Caco-2 (cell line): ENCODE data around the gene FOXC1. TPM values are rescaled to one million over a fixed set of nuclear protein-coding genes. Genes with fewer than 3 reads are reported as not detected.

Experiments used
- BruUV-seq: library from RNA; stranded (reverse); fragments of 400-500 nt; replicated peaks from 2 replicates; lab custom pipeline; 2021; lab: Mats Ljungman, UMichigan
- CTCF ChIA-PET: fragments of 300-600 bp; sonication (Branson Sonifier 250); formaldehyde crosslinking; loops from one replicate; lab custom pipeline; 2022; ENCODE audit warnings: antibody characterized with exemption; lab: Charles Lee
- POLR2A ChIA-PET: fragments of 300-600 bp; sonication (Branson Sonifier 250); formaldehyde crosslinking; loops from one replicate; lab custom pipeline; 2022; ENCODE audit warnings: antibody characterized with exemption; lab: Charles Lee
- DNase-seq, 2 experiments: peaks; one replicate each; pipeline versions ENCODE4 v3.0.0 to v3.0.0-alpha.2; 2020 to 2022
- H3K27me3 ChIP-seq: replicated peaks from 2 replicates; pipeline ENCODE4 v1.6.0; 2011; ENCODE audit warnings: low read length; ENCODE audit not compliant: control insufficient read depth, insufficient read depth
- H3K36me3 ChIP-seq: 2 replicates; pipeline ENCODE4 v1.5.1; 2011; ENCODE audit warnings: low read length; ENCODE audit not compliant: control insufficient read depth, insufficient read depth
- H3K4me1 ChIP-seq: fragments of 250-450 bp; sonication (Bioruptor Pico); 2 replicates; pipeline ENCODE4 v1.5.1; 2020; ENCODE audit warnings: mild to moderate bottlenecking
- H3K4me3 ChIP-seq: 2 replicates; pipeline ENCODE4 v1.5.1; 2011; ENCODE audit warnings: low read depth, mild to moderate bottlenecking, control low read depth, low read length
- H3K9me3 ChIP-seq: fragments of 250-450 bp; sonication (Bioruptor Pico); 2 replicates; pipeline ENCODE4 v1.5.1; 2020; ENCODE audit warnings: mild to moderate bottlenecking, moderate library complexity
- H3K27ac Mint-ChIP-seq: one replicate; pipeline ENCODE4 v1.8.0; 2022; ENCODE audit warnings: mixed read lengths; ENCODE audit not compliant: unreplicated experiment
- H3K27me3 Mint-ChIP-seq: one replicate; pipeline ENCODE4 v1.8.0; 2022; ENCODE audit warnings: mixed read lengths; ENCODE audit not compliant: insufficient read depth, unreplicated experiment
- H3K36me3 Mint-ChIP-seq: one replicate; pipeline ENCODE4 v1.8.0; 2022; ENCODE audit warnings: mild to moderate bottlenecking, mixed read lengths; ENCODE audit not compliant: insufficient read depth, unreplicated experiment
- H3K4me1 Mint-ChIP-seq: one replicate; pipeline ENCODE4 v1.8.0; 2022; ENCODE audit warnings: low read depth, mixed read lengths; ENCODE audit not compliant: unreplicated experiment
- H3K4me3 Mint-ChIP-seq: one replicate; pipeline ENCODE4 v1.8.0; 2022; ENCODE audit warnings: mild to moderate bottlenecking, moderate library complexity, mixed read lengths; ENCODE audit not compliant: unreplicated experiment
- H3K9me3 Mint-ChIP-seq: one replicate; pipeline ENCODE4 v1.8.0; 2022; ENCODE audit warnings: mixed read lengths; ENCODE audit not compliant: unreplicated experiment
- CTCF ChIP-seq, 2 experiments: fragments of 200-600 bp in 1 of 2; IDR thresholded peaks; 1 replicate in 1 of 2; 2 replicates in 1 of 2; pipeline versions ENCODE4 v1.5.1 to v1.8.0; 2011 to 2022; ENCODE audit warnings: antibody characterized with exemption in 1 of 2, control low read depth in 1 of 2, inconsistent platforms in 1 of 2, low read depth in 1 of 2, low read length in 1 of 2, mild to moderate bottlenecking in 1 of 2, moderate library complexity in 1 of 2; ENCODE audit not compliant: insufficient read depth in 1 of 2, severe bottlenecking in 1 of 2, unreplicated experiment in 1 of 2
- intact Hi-C: fragments of 100-400 bp; cut with micrococcal nuclease; formaldehyde crosslinking; loops from one replicate; pipeline ENCODE4 v1.10.0; 2022; ENCODE audit not compliant: unreplicated experiment
- total RNA-seq: library from RNA; stranded (reverse); gene quantifications from 2 replicates; pipeline ENCODE4 v1.2.3, GENCODE V29; 2022

The FOXC1 gene
- total RNA-seq, 1 experiment from 2014 or later, result 6.8 TPM

- Mint-ChIP-seq H3K9me3 (peaks cover 9% of the 10 kb centered on the region), H3K4me3 (no peak overlapping the region), H3K27me3 (peaks cover 3% of the 10 kb centered on the region), H3K27ac (no peak overlapping the region), H3K36me3 (no peaks in the 10 kb centered on the region), H3K4me1 (peaks cover 13% of the 10 kb centered on the region)
- intact Hi-C loops, result no loop called here
- no TSS peak for BruUV-seq
- DNase-seq, result no peak
- no peaks in the 10 kb centered on the region for H3K9me3 ChIP-seq
- no peak overlapping the region for H3K4me3 ChIP-seq
- no peak for TF ChIP-seq CTCF (IDR thresholded peaks at IDR 0.05; ENCODE audit: insufficient read depth in 1 of 2, low read depth in 1 of 2, low read length in 1 of 2, severe bottlenecking in 1 of 2, unreplicated experiment in 1 of 2)
- no peaks in the 10 kb centered on the region for H3K27me3 ChIP-seq
- CTCF ChIA-PET, result no interaction called here
- POLR2A ChIA-PET, result no interaction called here
- H3K36me3 ChIP-seq, result no peaks in the 10 kb centered on the region
- H3K4me1 ChIP-seq, result peaks cover 10% of the 10 kb centered on the region; the same call in 1 of the 2 replicates
Measured at GRCh38 chr6:1587977-1588376, 21.7 kb upstream of the FOXC1 start.

GRCh38 chr6:1589208-1589607, 20.5 kb upstream of the FOXC1 start:
- Histone ChIP-seq H3K27me3 (no peaks in the 10 kb centered on the region), H3K36me3 (no peaks in the 10 kb centered on the region), H3K4me1 (peaks cover 10% of the 10 kb centered on the region; the same call in 1 of the 2 replicates), H3K9me3 (no peaks in the 10 kb centered on the region), H3K4me3 (no peak overlapping the region)
- intact Hi-C loops, result no loop called here
- Mint-ChIP-seq H3K36me3 (no peaks in the 10 kb centered on the region), H3K27ac (no peak overlapping the region), H3K9me3 (peaks cover 9% of the 10 kb centered on the region), H3K4me1 (peaks cover 13% of the 10 kb centered on the region), H3K27me3 (peaks cover 3% of the 10 kb centered on the region), H3K4me3 (no peak overlapping the region)
- DNase-seq, result no peak
- POLR2A ChIA-PET, result no interaction called here
- no peak for TF ChIP-seq CTCF (IDR thresholded peaks at IDR 0.05; ENCODE audit: insufficient read depth in 1 of 2, low read depth in 1 of 2, low read length in 1 of 2, severe bottlenecking in 1 of 2, unreplicated experiment in 1 of 2)
- CTCF ChIA-PET, result no interaction called here
- no TSS peak for BruUV-seq

GRCh38 chr6:1590580-1590979, 19.1 kb upstream of the FOXC1 start:
- BruUV-seq, result no TSS peak
- Histone ChIP-seq H3K9me3 (no peaks in the 10 kb centered on the region), H3K36me3 (no peaks in the 10 kb centered on the region), H3K27me3 (no peaks in the 10 kb centered on the region), H3K4me3 (no peak overlapping the region), H3K4me1 (peaks cover 10% of the 10 kb centered on the region; the same call in 1 of the 2 replicates)
- POLR2A ChIA-PET, result no interaction called here
- Mint-ChIP-seq H3K27ac (no peak overlapping the region), H3K27me3 (peaks cover 3% of the 10 kb centered on the region), H3K4me1 (peaks cover 13% of the 10 kb centered on the region), H3K4me3 (no peak overlapping the region), H3K36me3 (no peaks in the 10 kb centered on the region), H3K9me3 (peaks cover 9% of the 10 kb centered on the region)
- CTCF ChIA-PET, result no interaction called here
- no peak for DNase-seq
- TF ChIP-seq CTCF (IDR thresholded peaks at IDR 0.05; ENCODE audit: insufficient read depth in 1 of 2, low read depth in 1 of 2, low read length in 1 of 2, severe bottlenecking in 1 of 2, unreplicated experiment in 1 of 2), result no peak
- intact Hi-C loops, result no loop called here
